Neural cell (in vitro differentiated cells): Measurements from ENCODE around the gene FGF11. TPM values are rescaled to one million over a fixed set of nuclear protein-coding genes. Genes with fewer than 3 reads are reported as not detected.

Source experiments
- H2AFZ ChIP-seq: fragments of 200-600, 300-800 bp; sonication (generic), shearing (Covaris generic); 2 replicates; pipeline ENCODE4 v1.6.0; 2014; ENCODE audit warnings: low read depth, mild to moderate bottlenecking, antibody characterized with exemption, low read length, moderate library complexity
- H3F3A ChIP-seq: fragments of 200-600 bp; shearing (Covaris generic); 2 replicates; pipeline ENCODE4 v1.6.1; 2016; ENCODE audit warnings: mild to moderate bottlenecking, moderate library complexity, mixed read lengths, antibody characterized with exemption, low read length; ENCODE audit not compliant: insufficient read depth, poor library complexity, severe bottlenecking
- H3K27ac ChIP-seq: fragments of 200-600, 300-800 bp; sonication (generic), shearing (Covaris generic); 2 replicates; pipeline ENCODE4 v1.5.1; 2014; ENCODE audit warnings: mild to moderate bottlenecking, low read length, moderate library complexity
- H3K27me3 ChIP-seq: fragments of 300-800, 200-600 bp; sonication (generic), shearing (Covaris generic); 2 replicates; pipeline ENCODE4 v1.6.0; 2014; ENCODE audit warnings: mild to moderate bottlenecking, low read depth, low read length, moderate library complexity; ENCODE audit not compliant: insufficient read depth
- H3K36me3 ChIP-seq: fragments of 300-800, 200-600 bp; sonication (generic), shearing (Covaris generic); 2 replicates; pipeline ENCODE4 v1.5.1; 2014; ENCODE audit warnings: mild to moderate bottlenecking, antibody characterized with exemption, low read length, moderate library complexity; ENCODE audit not compliant: insufficient read depth
- H3K4me2 ChIP-seq: fragments of 300-800, 200-600 bp; sonication (generic), shearing (Covaris generic); 2 replicates; pipeline ENCODE4 v1.6.0; 2014; ENCODE audit warnings: mild to moderate bottlenecking, low read length
- H3K4me3 ChIP-seq: fragments of 300-800, 200-600 bp; sonication (generic), shearing (Covaris generic); 2 replicates; pipeline ENCODE4 v1.5.1; 2014; ENCODE audit warnings: mild to moderate bottlenecking, low read length, moderate library complexity
- H3K79me2 ChIP-seq: fragments of 200-600 bp; shearing (Covaris generic); replicated peaks from 2 replicates; pipeline ENCODE4 v1.6.0; 2014; ENCODE audit warnings: mild to moderate bottlenecking, low read length, moderate library complexity; ENCODE audit not compliant: insufficient read depth
- H3K9ac ChIP-seq: fragments of 300-800, 200-600 bp; sonication (generic), shearing (Covaris generic); 2 replicates; pipeline ENCODE4 v1.6.1; 2016; ENCODE audit warnings: mild to moderate bottlenecking, low read length, mixed read lengths
- H3K9me2 ChIP-seq: fragments of 200-600 bp; shearing (Covaris generic); 2 replicates; pipeline ENCODE4 v1.6.1; 2016; ENCODE audit warnings: mild to moderate bottlenecking, low read length, mixed read lengths; ENCODE audit not compliant: insufficient read depth
- H3K9me3 ChIP-seq: fragments of 200-600, 300-800 bp; sonication (generic), shearing (Covaris generic); 2 replicates; pipeline ENCODE4 v1.6.1; 2016; ENCODE audit warnings: mild to moderate bottlenecking, mixed run types, low read length, moderate library complexity, mixed read lengths
- H4K20me1 ChIP-seq: fragments of 200-600 bp; shearing (Covaris generic); 2 replicates; pipeline ENCODE4 v1.6.1; 2016; ENCODE audit warnings: mild to moderate bottlenecking, mixed run types; ENCODE audit not compliant: insufficient read depth
- CTCF ChIP-seq: fragments of 450-650 bp; IDR thresholded peaks from 2 replicates; pipeline ENCODE4 v1.5.1; 2014; ENCODE audit warnings: antibody characterized with exemption, mild to moderate bottlenecking, moderate library complexity; ENCODE audit not compliant: poor library complexity, severe bottlenecking
- EP300 ChIP-seq: fragments of 450-650 bp; conservative IDR thresholded peaks from 2 replicates; pipeline ENCODE4 v1.6.1; 2014; ENCODE audit warnings: antibody characterized with exemption, mild to moderate bottlenecking, moderate library complexity; ENCODE audit not compliant: poor library complexity, severe bottlenecking
- EZH2 ChIP-seq: fragments of 200-600, 300-800 bp; shearing (Covaris generic), sonication (generic); IDR thresholded peaks from 2 replicates; pipeline ENCODE4 v1.6.1; 2014; ENCODE audit warnings: antibody characterized with exemption, low read length, borderline replicate concordance, mild to moderate bottlenecking; ENCODE audit not compliant: insufficient read depth, poor library complexity, severe bottlenecking
- MXI1 ChIP-seq: fragments of 450-650 bp; conservative IDR thresholded peaks from 2 replicates; pipeline ENCODE4 v1.6.1; 2014; ENCODE audit warnings: antibody characterized with exemption, mild to moderate bottlenecking; ENCODE audit not compliant: poor library complexity, severe bottlenecking
- POLR2AphosphoS5 ChIP-seq: IDR thresholded peaks from 2 replicates; pipeline ENCODE4 v1.6.1; 2012
- RAD21 ChIP-seq: fragments of 450-650 bp; conservative IDR thresholded peaks from 2 replicates; pipeline ENCODE4 v1.6.1; 2014; ENCODE audit warnings: antibody characterized with exemption, mild to moderate bottlenecking, moderate library complexity
- REST ChIP-seq: IDR thresholded peaks from 2 replicates; pipeline ENCODE4 v1.6.1; 2012; ENCODE audit warnings: borderline replicate concordance
- SMC3 ChIP-seq: fragments of 450-650 bp; conservative IDR thresholded peaks from 2 replicates; pipeline ENCODE4 v1.6.1; 2014; ENCODE audit warnings: antibody characterized with exemption, mild to moderate bottlenecking, moderate library complexity; ENCODE audit not compliant: poor library complexity
- TAF1 ChIP-seq: IDR thresholded peaks from 2 replicates; pipeline ENCODE4 v1.6.1; 2012; ENCODE audit warnings: low read depth
- polyA plus RNA-seq: library from polyadenylated mRNA; depleted of rRNA; stranded (reverse); fragments of >200 nt; gene quantifications from 2 replicates; pipeline ENCODE4 v1.2.3, GENCODE V29; 2014

Gene FGF11
- polyA plus RNA-seq, 1 donor from 2014 or later = 16.4 TPM

DNA sequence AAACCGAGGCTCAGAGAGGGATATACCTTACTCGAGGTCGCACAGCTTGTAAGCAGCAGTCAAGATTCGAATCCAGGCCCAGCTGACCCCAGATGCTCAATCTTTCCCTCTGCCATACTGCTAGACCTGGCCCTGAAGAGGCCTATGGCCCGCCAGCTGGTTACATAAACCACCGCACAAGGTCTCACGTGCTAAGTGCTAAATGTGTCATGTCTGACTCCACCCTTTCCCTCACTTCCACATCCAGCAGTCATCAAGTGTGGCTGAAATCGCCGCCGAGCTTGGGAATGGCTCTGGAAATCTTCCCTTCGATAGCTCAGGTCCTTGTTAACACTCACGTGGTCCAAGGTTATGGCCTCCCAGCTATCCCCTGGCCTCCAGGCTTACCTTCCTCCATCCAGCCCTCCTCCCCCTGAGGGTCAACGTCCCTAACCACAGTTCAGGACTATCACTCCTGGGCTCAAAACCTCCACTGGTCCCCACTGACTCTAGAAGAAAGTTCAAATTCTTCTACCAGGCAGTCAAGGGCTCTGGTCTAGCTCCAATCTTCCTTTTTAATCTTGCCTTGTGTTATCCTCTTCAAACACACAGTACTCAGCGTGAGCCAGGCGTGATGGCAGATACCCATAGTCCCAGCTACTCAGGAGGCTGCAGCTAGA lies 36.6 kb downstream of the FGF11 start:
- no peaks in the 10 kb centered on the region for H3K27me3 ChIP-seq
- H3K36me3 ChIP-seq = no peaks in the 10 kb centered on the region
- H3K27ac ChIP-seq = no peak overlapping the region
- H3F3A ChIP-seq = no peaks in the 10 kb centered on the region
- no peak overlapping the region for H2AFZ ChIP-seq
- H3K9me2 ChIP-seq = no peaks in the 10 kb centered on the region
- H3K9ac ChIP-seq = no peak overlapping the region
- H3K9me3 ChIP-seq = no peaks in the 10 kb centered on the region
- no peaks in the 10 kb centered on the region for H4K20me1 ChIP-seq
- H3K4me2 ChIP-seq = no peak overlapping the region
- H3K79me2 ChIP-seq = peaks cover 51% of the 10 kb centered on the region
- TF ChIP-seq REST (no peak), MXI1 (no peak), TAF1 (no peak), EP300 (no peak), RAD21 (no peak), SMC3 (no peak), POLR2AphosphoS5 (no peak), CTCF (no peak)
- H3K4me3 ChIP-seq = no peak overlapping the region

DNA sequence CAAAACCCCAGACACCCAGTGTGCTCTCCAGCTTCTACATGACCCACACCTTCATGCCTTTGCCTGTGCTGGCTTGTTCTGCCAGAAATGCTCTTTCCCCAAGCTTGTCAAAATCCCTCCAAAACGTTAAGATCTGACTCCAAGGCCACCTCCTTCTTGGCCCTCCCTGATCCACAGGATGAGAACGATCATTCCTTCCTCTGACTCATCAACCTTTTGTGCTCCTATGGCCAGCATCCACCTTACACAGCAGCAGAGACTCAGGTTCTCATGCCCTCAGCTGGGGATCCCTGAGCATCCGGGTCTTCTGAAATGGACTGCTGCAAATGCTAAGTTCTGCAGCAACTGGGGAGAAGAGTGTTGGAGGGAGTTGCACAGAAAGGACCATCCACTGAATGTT lies 37.2 kb downstream of the FGF11 start:
- Histone ChIP-seq H3K9me2 (no peaks in the 10 kb centered on the region), H3K27ac (no peak overlapping the region), H3K4me2 (no peak overlapping the region), H2AFZ (no peak overlapping the region), H3K9ac (no peak overlapping the region), H3F3A (no peaks in the 10 kb centered on the region), H3K9me3 (no peaks in the 10 kb centered on the region), H3K36me3 (no peaks in the 10 kb centered on the region), H3K79me2 (peaks cover 52% of the 10 kb centered on the region), H3K27me3 (no peaks in the 10 kb centered on the region), H3K4me3 (no peak overlapping the region), H4K20me1 (no peaks in the 10 kb centered on the region)
- TF ChIP-seq MXI1 = no peak
- TF ChIP-seq TAF1 = no peak
- TF ChIP-seq EZH2 = no peak

DNA sequence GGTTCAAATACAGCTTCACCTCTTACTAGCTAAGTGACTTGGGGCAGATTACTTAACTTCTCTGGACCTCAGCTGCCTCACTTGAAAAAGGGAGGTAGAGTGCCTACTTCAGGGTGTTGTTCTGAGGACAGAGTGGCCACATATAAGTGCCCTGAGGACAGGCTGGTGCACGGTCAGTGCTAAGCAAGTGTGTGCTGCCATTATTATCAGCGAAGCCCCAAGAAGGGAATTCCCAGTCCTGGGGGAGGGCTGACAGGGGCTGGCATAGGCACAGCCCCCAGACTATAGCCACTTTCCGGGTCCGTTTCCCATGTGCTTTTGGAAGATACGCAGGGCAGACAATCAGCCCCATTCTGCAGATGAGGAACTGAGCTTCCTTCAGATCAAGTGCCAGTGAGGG lies 37.6 kb downstream of the FGF11 start:
- Histone ChIP-seq H3K4me2 (no peak overlapping the region), H3K27me3 (no peaks in the 10 kb centered on the region), H3K27ac (no peak overlapping the region), H4K20me1 (no peaks in the 10 kb centered on the region), H3K36me3 (no peaks in the 10 kb centered on the region), H3K9me2 (no peaks in the 10 kb centered on the region), H3K4me3 (peak overlapping the region; percentile 91), H3K9ac (no peak overlapping the region), H3F3A (no peaks in the 10 kb centered on the region), H3K79me2 (peaks cover 53% of the 10 kb centered on the region), H2AFZ (no peak overlapping the region), H3K9me3 (no peaks in the 10 kb centered on the region)
- TF ChIP-seq POLR2AphosphoS5 (no peak), EP300 (no peak), TAF1 (no peak), RAD21 (no peak), SMC3 (no peak), EZH2 (no peak), MXI1 (no peak), REST (no peak), CTCF (no peak)
